PFSK-1 (cell line): ENCODE measurements around the gene RAD51B.

Experiments
- POLR2AphosphoS5 ChIP-seq: IDR thresholded peaks from 2 replicates; pipeline ENCODE4 v1.6.1; 2012; ENCODE audit warnings: low read depth, mild to moderate bottlenecking, control low read depth, low read length, moderate library complexity
- REST ChIP-seq, 2 experiments: IDR thresholded peaks; 2 replicates each; pipeline versions ENCODE4 v1.6.1 to v1.8.0; 2011 to 2012; ENCODE audit warnings: low read depth in 2 of 2, low read length in 2 of 2, control low read depth in 1 of 2, inconsistent platforms in 1 of 2, mild to moderate bottlenecking in 1 of 2, moderate library complexity in 1 of 2; ENCODE audit not compliant: insufficient read depth in 1 of 2
- SIN3A ChIP-seq: IDR thresholded peaks from 2 replicates; pipeline ENCODE4 v1.6.1; 2012; ENCODE audit warnings: mild to moderate bottlenecking, low read length, moderate library complexity, borderline replicate concordance; ENCODE audit not compliant: insufficient read depth

DNA sequence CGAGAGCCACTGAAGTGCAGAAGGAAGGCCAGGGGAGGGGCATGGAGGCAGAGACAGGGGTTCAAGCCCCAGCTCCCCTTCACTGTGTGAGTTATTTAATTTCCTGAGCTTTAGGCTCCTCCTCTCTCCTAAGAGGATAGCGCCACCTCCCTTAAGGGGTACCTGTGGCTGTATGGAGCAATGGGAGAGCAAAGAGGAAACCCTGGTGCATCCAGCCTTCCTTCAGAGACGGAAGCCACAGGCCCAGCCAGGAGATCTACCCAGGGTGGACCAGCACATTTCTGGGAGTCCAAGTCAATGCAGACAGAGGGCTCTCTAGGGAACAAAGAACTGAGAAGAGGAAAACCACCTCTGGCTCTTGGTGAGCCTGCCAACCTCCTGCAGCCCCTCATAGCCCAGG is 883.0 kb downstream of the RAD51B start:
- TF ChIP-seq SIN3A (no peak), REST (IDR thresholded peaks at IDR 0.05; ENCODE audit: insufficient read depth in 1 of 2, low read depth in 2 of 2, low read length in 2 of 2) (no peak), POLR2AphosphoS5 (no peak)
